Measurements from ENCODE around the gene C15orf40. TPM values are rescaled to one million over a fixed set of nuclear protein-coding genes. Genes with fewer than 3 reads are reported as not detected.

The C15orf40 gene
- total RNA-seq, 4 donors from 2014 or later: 6.9 to 20.5 (median 9.4) TPM

GRCh38 chr15:82968066-82968465 lies 43.4 kb downstream of the C15orf40 start:
- TF ChIP-seq POLR2AphosphoS5 (IDR thresholded peaks at IDR 0.05): no peak
- TF ChIP-seq POLR2A (IDR thresholded peaks at IDR 0.05): no peak
- TF ChIP-seq EP300 (IDR thresholded peaks at IDR 0.05): no peak
- no peak for TF ChIP-seq CTCF (IDR thresholded peaks at IDR 0.05)

GRCh38 chr15:82966671-82967071 lies 44.8 kb downstream of the C15orf40 start:
- no peak overlapping the region for H3K27ac ChIP-seq
- no peak for TF ChIP-seq POLR2A (IDR thresholded peaks at IDR 0.05)
- TF ChIP-seq CTCF (IDR thresholded peaks at IDR 0.05): no peak
- TF ChIP-seq EP300 (IDR thresholded peaks at IDR 0.05): no peak
- no peak for TF ChIP-seq POLR2AphosphoS5 (IDR thresholded peaks at IDR 0.05)
- no peaks in the 10 kb centered on the region for H3K9me3 ChIP-seq
- ATAC-seq: no peak
- WGBS, 2 donors (ENCODE audit: low coverage in 1 of 2): 66 to 80% methylated on average over 2 to 4 of the region's 4 CpGs
- no peaks in the 10 kb centered on the region for H3K36me3 ChIP-seq
- H3K4me3 ChIP-seq: no peak overlapping the region
- no peaks in the 10 kb centered on the region for H3K27me3 ChIP-seq
- no peaks in the 10 kb centered on the region for H3K4me1 ChIP-seq

More at GRCh38 chr15:82968066-82968465, 43.4 kb downstream of the C15orf40 start:
- H3K27ac ChIP-seq: no peak overlapping the region
- no peaks in the 10 kb centered on the region for H3K27me3 ChIP-seq
- H3K4me3 ChIP-seq: no peak overlapping the region
- 94% methylated on average over 4 of the region's 4 CpGs for WGBS, 2 donors (ENCODE audit: low coverage in 1 of 2)
- ATAC-seq: no peak
- H3K4me1 ChIP-seq: no peaks in the 10 kb centered on the region
- no peaks in the 10 kb centered on the region for H3K9me3 ChIP-seq
- no peaks in the 10 kb centered on the region for H3K36me3 ChIP-seq

- Histone ChIP-seq H3K4me3 (no peak overlapping the region), H3K27ac (no peak overlapping the region), H3K36me3 (no peaks in the 10 kb centered on the region), H3K4me1 (no peaks in the 10 kb centered on the region), H3K9me3 (no peaks in the 10 kb centered on the region), H3K27me3 (no peaks in the 10 kb centered on the region)
- no peak for TF ChIP-seq POLR2A (IDR thresholded peaks at IDR 0.05)
- no peak for TF ChIP-seq CTCF (IDR thresholded peaks at IDR 0.05)
- TF ChIP-seq POLR2AphosphoS5 (IDR thresholded peaks at IDR 0.05): no peak
- no peak for TF ChIP-seq EP300 (IDR thresholded peaks at IDR 0.05)
- WGBS, 2 donors (ENCODE audit: low coverage in 1 of 2): 98 to 100% methylated on average over 3 to 5 of the region's 5 CpGs
- ATAC-seq: no peak
Measured at GRCh38 chr15:82964890-82965289, 46.5 kb downstream of the C15orf40 start.

- H3K4me1 ChIP-seq: no peaks in the 10 kb centered on the region
- no peak overlapping the region for H3K4me3 ChIP-seq
- ATAC-seq: no peak
Measured at GRCh38 chr15:82963471-82964341, 47.7 kb downstream of the C15orf40 start.

More at GRCh38 chr15:82963471-82964341, 47.7 kb downstream of the C15orf40 start:
- 79 to 80% methylated on average over 3 to 7 of the region's 7 CpGs for WGBS, 2 donors (ENCODE audit: low coverage in 1 of 2)
- Histone ChIP-seq H3K27me3 (no peaks in the 10 kb centered on the region), H3K36me3 (no peaks in the 10 kb centered on the region), H3K9me3 (no peaks in the 10 kb centered on the region), H3K27ac (no peak overlapping the region)
- no peak for TF ChIP-seq CTCF (IDR thresholded peaks at IDR 0.05)
- TF ChIP-seq POLR2AphosphoS5 (IDR thresholded peaks at IDR 0.05): no peak
- TF ChIP-seq POLR2A (IDR thresholded peaks at IDR 0.05): no peak
- no peak for TF ChIP-seq EP300 (IDR thresholded peaks at IDR 0.05)

All from gastroesophageal sphincter (tissue), 4 donors.